CD4-positive, alpha-beta T cell treated with Interleukin-1 beta for 1 hour (primary cell): ENCODE data around the gene SEMA6C.

Experiments used
- DNase-seq, 2 donors: peaks; one replicate each; pipeline ENCODE4 v3.0.0-alpha.2; 2020 to 2022

SEMA6C gene

GRCh38 chr1:151158751-151159251, 12.4 kb upstream of the SEMA6C start:
- DNase-seq, result no peak

DNA sequence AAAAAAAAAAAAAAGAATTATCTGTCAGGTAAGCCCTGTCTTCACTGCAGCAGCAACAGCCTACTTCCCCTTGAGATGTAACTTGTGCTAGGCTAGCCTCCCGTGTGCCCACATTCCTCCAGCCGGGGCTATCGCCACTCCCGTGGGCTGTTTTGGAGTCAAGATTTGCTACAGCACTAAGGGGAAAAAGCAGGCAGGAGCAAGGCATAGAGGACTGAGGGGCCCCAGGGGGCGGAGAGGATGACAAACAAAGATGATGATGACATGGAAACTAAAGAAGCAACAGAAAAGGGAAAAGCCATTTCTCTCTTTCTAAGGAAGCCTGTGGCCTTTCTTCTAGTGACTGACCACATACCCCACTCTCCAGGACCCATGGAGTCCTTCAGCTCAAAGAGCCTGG, 11.9 kb upstream of the SEMA6C start:
- no peak for DNase-seq

GRCh38 chr1:151157067-151157531, 10.7 kb upstream of the SEMA6C start:
- DNase-seq, result peak; percentile 57 to 61

DNA sequence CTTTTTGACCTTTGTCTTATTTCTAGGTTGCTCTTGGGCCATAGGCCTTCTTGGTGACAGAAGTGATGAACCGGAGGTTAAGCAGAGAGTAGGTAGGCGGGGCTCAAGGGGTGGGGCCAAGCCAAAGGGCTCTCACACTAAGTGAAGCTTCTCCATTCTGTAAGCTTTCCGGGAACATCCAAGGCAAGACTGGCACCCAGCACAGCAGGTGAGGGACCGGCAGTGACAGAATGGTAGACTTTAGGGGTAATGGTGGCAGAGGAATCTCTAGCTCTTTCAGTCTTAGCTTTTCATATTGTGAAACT, 10.0 kb upstream of the SEMA6C start, which contains the start of gene TNFAIP8L2:
TNFAIP8L2 (plus strand) TSS at position 135 of the 305 bp plus-strand sequence. CDS start 2,049 bp downstream, outside the sequence.
- DNase-seq, result peak; percentile 67 to 68

DNA sequence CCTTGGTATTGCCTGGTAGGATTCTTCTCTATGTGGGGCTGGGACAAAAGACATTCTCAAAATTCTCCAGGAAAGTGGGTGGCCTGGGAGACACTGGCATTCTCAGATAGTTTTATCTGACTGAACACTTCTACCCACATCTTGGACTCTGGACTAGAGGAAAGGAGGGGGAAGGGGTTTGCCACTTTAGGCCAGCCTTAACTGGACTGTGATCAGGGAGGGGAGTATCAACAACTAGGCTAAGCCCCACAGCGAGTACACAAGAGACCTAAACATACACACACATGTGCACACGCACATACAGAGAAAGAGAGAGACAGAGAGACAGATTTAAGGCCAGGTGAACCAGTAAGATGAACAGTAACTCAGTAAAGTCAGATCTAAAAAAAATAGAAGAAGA, 1.2 kb upstream of the SEMA6C start:
- DNase-seq, result no peak

- DNase-seq, result no peak
Observed at GRCh38 chr1:151147132-151147503, 687 bp upstream of the SEMA6C start.

GRCh38 chr1:151146072-151146411, 389 bp downstream of the SEMA6C start:
- DNase-seq, result no peak

DNA sequence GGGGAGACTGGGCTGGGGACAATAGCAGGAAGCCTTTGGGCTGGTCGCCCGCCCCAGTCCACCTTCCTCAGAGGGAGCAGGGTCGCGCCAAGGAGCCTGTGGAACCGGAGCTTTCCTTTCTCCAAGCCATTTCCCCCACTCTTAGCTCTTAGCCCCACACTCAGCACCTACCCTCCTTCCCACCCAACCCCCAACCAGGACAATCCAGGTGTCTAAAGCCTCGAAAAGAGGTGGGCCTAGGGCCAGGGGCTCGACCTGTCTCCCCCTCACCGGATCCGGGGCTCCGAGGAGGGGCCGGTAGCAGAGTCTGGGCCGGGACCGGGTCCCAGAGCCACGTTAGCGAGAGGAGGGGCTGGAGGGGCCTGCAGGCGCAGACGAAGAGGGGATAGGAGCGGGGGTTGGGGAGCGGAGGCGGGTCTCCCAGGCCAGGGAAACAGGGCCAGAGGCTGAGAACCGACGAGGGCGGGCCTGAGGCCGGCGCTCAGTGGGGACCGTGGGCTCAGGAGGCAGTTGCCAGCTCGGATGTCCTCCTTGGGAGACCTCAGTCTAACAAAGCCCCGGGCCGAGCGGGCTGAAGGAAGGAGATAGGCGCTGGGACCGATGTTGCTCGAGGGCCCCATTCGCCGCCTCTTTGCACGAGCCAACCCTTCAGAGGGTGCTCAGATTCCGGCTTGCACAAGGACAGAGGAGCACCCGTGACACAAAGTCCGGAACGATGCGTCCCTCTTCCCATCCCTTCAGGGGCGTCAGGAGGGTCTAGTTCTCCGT, 943 bp downstream of the SEMA6C start:
- DNase-seq, result no peak

DNA sequence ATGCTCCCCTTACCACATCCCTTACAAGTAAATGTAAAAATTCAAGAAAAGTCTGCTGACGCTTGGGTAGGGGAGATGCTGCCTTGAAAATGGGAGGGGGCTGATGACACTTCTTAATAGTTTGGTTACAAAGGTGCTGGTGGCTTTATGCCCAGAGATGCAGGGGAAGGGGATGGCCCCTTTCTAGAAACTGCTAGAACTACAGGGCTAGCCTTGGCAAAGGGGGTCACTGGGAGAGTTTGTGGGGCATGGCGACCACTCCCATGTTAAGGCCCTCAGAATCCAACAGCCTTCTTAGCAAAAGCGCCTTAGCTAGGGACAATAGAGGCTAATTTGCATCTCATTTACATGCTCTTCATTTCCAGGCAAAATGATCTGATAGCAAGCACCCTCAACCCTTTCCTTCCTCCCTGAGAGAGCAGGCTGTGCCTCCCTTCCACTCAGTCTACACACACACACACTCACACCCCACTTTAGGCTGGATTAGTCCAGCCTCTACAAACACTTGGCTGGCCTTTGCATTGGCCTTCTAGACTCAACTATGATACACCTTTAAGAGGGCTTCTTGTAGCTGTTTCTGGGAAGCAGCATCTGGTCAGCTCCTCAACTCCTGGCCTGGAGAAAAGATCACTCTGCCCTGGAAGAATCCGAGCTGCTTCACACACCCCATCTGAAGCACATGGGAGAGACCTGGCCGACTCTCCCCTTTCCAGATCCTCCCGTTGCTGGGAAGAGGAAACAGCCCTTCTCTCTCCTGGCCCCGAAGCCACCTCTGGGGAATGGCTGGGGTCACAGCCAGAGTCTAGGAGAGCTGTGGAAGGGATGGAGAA, 1.7 kb downstream of the SEMA6C start:
- DNase-seq, result no peak

DNA sequence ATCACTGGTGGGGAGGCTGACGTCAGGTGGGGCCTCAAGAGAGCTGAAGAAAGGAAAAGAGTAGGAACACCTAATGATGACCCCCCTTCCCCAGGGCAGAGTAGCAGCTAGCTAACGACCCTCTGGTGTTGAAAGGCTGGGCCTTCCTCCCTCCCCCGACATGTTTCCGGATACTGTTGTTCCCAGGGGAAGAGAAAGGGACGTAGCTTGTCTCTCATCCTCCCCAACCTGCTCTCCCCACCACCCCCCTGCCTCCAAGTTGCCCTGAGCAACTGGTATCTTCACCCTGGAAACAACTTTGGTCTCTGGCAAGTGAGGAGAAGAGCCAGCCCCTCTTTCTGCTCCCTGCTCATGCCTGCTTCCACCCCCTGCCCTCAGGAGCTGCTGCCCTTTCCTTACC, 2.4 kb downstream of the SEMA6C start:
- DNase-seq, result no peak

DNA sequence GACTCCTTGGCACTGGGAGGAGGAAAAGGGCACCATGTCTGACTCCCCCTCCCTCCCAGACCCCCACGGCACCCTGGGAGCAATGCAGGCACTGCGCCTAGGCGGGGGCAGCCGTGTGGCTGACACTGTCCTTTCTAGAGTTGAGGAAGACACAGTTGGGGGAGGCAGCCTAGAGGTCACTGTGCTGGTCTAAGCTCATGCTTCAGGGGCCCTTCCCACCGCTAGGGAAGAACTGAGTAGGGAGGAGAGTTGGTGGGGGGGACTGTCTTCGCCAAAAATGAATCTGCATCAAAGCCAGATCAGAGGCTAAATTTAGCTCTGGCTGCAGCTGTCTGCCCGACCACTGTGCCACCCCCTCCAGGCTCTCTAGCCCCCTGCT, 3.4 kb downstream of the SEMA6C start:
- DNase-seq, result no peak

DNA sequence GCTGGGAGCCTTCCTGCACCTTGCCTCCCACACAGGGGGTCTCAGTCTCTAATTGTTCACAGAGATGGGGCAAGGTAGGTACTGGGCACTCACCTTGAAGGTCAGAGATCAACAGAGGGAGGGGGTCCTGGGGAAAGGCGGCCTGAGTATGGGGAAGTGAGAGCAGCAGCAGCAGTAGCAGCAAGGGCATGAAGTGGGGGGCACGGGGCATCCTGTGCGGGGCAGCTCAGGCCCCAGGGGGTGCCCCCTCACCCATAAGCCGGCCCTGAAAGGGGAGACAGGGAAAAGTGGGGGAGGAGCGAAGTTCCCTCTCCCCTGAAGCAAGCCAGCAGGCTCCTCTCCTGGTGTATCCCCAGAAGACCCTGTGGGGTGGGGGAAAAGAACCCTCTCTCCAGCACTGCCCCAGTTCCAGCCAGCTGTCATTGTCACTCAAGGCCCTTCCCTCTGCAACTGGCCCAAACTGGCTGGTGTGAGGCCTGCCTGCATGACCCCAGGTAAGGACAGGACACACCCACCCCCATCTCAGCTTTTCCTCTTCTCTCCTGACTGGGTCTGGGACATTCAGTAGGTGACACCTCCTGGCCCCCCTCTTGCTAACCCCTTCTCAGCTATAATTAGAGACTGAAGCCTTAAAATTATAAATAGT, 3.9 kb downstream of the SEMA6C start:
- no peak for DNase-seq

- no peak for DNase-seq
Observed at GRCh38 chr1:151137789-151138188, 8.6 kb downstream of the SEMA6C start.

DNA sequence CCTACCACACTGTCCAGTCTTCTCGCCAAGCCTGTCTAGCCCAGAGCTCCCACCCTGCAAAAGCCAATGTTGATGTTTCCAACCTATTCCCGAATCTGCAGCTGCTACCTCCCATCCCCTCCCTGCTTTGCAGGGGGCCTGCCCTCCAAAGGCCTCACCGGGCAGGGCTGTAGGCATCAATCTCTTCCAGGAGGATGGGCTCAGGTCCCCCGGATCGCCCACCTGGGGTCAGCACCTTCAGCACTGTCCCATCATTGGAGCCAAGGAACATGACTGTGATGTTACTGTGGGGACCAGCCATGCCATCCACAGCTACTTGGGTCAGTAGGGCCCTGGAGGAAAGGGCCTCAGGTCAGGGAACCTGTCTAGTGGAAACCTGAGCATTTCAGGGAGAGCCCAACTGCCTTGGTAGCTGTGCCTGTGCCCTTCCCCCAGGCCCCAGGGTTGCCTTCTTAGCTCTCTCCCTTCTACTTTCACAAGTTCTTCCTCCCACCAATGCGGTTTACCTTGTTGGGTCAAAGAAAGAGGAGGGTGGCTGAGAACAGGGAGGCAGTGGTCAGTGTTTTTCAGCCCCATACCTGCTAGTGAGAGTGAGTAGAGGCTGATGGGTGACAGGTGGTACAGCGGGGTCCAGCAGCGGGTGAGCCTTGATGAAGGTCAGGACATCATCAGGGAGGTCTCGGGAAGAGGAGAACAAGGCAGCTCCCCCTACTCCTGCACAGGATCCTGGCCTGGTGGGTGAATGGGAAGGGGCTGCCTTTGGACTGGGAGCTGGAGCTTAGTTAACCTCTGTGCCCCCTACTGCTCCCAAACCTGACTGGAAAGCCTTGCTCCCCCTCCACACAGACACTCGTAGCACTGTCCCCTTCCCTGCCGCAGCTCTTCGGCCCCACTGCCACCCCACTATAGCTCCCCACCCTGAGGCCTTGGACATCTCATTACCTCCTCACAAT, 10.7 kb downstream of the SEMA6C start:
- DNase-seq, result no peak

DNA sequence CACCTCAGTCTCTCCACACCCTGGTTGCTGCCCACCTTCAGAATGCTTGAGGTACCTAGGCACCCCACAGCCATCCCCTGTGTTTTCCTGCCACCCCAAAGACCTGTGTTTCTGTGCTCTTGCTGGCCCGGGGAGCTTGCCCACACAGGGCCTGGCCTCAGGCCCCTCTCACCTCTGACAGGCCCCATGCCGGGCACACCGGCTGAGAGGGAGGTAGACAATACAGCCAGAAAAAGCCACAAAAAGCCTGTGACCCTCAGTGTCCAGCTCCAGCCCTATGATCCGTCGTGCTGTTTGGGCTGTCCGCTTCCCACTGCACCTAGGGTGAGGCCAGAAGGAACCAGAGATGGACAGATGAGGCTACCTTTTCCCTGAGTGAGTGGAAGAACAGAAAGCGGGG, 11.4 kb downstream of the SEMA6C start:
- DNase-seq, result no peak

DNA sequence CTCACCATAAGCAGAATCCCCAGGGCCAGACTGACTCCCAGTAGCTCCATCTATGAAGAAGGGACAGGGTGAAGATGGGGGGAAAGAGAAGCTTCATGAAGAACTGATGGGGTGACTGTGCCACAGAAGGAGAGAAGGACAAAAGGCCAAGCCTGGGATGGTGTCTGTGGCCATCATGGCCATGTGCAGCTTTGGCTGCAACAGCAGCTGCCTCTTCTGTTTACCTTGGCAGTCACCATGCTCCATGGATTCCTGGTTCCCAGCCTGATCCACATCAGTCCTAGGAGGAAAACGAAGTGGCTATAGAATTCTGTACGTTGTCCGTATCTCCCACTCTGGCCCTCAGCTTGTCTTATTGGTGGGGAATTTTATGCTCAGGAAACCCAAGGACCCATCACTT, 12.0 kb downstream of the SEMA6C start:
- DNase-seq, result no peak

DNA sequence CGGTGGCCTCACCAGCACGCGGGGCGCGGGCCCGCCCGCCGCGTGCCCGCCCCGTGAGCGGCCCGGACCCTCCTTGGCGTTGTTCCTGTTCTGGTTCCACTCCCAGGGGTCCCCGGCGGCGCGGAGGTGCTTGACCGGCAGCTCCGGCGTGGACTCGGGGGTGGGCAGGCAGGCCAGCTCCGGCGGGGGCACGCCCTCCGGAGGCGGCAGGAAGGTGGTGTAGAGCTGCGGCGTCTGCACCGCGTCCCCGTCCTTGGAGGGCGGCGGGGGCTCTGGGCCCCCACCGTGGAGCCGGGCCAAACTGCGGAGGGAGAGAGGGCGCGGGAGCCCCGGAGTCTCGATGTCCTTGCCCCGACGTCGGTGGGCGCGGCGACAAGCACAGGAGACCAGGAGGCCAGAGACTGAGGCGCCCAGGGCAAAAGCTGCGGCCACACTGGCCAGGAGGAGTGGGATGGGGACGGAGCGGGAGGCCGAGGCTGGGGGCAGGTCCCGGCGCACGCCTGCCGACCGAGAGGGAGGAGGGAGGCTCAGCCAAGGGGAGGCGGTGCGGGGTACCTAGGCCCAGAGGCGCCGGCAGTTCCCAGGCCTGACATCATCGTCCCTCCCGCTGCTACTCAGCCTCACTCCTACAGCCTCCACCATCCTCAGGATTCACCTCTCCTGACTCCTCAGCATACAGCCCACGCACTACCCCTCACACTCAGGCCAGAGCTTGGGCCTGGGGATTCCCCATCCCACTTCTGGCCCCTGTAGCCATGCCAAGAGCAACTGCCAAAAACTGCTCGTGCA, 13.2 kb downstream of the SEMA6C start:
- DNase-seq, result no peak

- DNase-seq, result no peak
Observed at GRCh38 chr1:151132335-151133017, 14.0 kb downstream of the SEMA6C start.

GRCh38 chr1:151131701-151132334, 14.6 kb downstream of the SEMA6C start:
- no peak for DNase-seq

- peak; percentile 78 to 88 for DNase-seq
Observed at GRCh38 chr1:151130987-151131586, 15.3 kb downstream of the SEMA6C start.
